GM12872 (cell line): ENCODE results near the gene CTSE.
A peak's percentile ranks its signal among the peaks of the same experiment; 100 is the strongest.
"Not testable (repeated sequence)": the region's sequence is repeated elsewhere in the genome, so short reads cannot be mapped to it uniquely, and the experiment has no call there.

Source experiments
- CTCF ChIP-seq: IDR thresholded peaks from 3 replicates; pipeline ENCODE4 v1.5.1; 2011; ENCODE audit warnings: low read depth, mild to moderate bottlenecking, low read length, moderate library complexity; ENCODE audit not compliant: insufficient read depth

CTSE gene

GRCh38 chr1:206060844-206061243 lies 37.1 kb upstream of the CTSE start:
- no peak for TF ChIP-seq CTCF

- no peak for TF ChIP-seq CTCF
These were observed 35.7 kb upstream of the CTSE start for GRCh38 chr1:206059355-206059915.

DNA sequence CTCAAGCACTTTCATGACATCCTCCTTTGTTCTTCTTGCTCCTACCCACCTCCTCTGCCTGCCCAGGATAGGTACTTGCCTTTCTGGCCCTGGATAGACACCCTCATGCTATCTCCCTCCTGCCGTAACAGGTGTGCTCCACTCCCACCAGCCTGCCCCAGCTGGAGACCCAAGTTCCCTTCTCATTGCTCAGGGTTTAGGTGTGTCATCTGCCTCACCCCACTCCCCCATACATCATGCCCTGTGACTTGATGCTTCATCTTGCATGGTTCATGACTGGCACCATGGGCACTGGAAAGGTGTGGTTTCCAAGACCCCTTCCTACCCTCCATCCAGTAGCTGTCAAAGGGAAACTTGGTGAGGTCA lies 35.2 kb upstream of the CTSE start:
- no peak for TF ChIP-seq CTCF

- TF ChIP-seq CTCF: not testable (repeated sequence)
These were observed 29.4 kb upstream of the CTSE start, which contains the start of gene RHEX for GRCh38 chr1:206052919-206053610. Gene RHEX (plus strand): TSS chr1:206053173. CDS start chr1:206097829, 44,656 bp downstream.

GRCh38 chr1:206050655-206051235 lies 27.1 kb upstream of the CTSE start:
- TF ChIP-seq CTCF: 0 out of 3 replicates have a peak, but pooled peaks have one; percentile 9

DNA sequence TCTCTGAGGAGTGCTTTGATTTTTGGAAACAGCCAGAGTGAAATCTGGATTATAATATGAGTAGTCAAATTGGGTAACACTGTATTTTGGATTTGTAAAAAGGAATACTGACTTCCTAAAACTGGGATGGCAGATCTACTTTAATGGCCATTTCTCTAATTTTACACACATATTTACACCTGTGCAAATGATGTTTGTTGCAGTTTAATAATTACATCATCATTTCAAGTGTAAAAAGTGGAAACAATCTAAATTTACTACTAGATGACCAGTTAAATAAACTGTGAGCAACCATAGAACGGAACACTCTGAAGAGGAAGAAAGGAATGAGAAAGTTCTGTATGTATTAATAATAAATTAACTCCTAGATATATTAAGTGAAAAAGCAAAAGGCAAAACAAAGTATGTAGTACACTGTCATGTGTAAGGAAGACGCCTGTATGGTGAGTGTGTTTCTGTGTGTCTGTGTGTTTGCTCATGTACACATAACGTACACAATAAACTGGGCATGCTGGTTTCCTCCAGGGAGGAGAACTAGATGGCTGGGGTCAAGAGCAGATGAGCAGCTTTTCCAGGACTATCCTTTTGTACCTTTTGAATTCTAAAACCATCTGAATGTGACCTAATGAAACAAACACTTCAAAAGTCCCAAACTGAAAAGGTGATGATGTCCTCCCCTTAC lies 26.4 kb upstream of the CTSE start:
- no peak for TF ChIP-seq CTCF

GRCh38 chr1:206049293-206049692 lies 25.6 kb upstream of the CTSE start:
- TF ChIP-seq CTCF: no peak
